GM23338 (cell line): ENCODE measurements around the gene FYN.

Experiments
- EZH2 ChIP-seq: fragments of 200-600 bp; sonication (generic); IDR thresholded peaks from one replicate; pipeline ENCODE4 v1.8.0; 2017; ENCODE audit warnings: antibody characterized with exemption, mild to moderate bottlenecking, low read depth; ENCODE audit not compliant: unreplicated experiment
- EZH2phosphoT487 ChIP-seq: fragments of 200-600 bp; sonication (generic); IDR thresholded peaks from one replicate; pipeline ENCODE4 v1.8.1; 2018; ENCODE audit warnings: antibody characterized with exemption; ENCODE audit not compliant: unreplicated experiment
- POLR2AphosphoS5 ChIP-seq: IDR thresholded peaks from 2 replicates; pipeline ENCODE4 v1.6.1; 2016; ENCODE audit warnings: antibody characterized with exemption, low read depth
- ZNF114 ChIP-seq: fragments of 250-450 bp; sonication (Bioruptor Pico); IDR thresholded peaks from 2 replicates; pipeline ENCODE4 v1.5.0; 2020; ENCODE audit warnings: mild to moderate bottlenecking, moderate library complexity
- TF ChIP-seq, protein P1 (sequence below), 2 experiments: fragments of 200-600 bp in 1 of 2; sonication (generic) in 1 of 2; conservative IDR thresholded peaks; 2 replicates each; pipeline versions ENCODE4 v1.5.1 to v1.6.1; 2016 to 2017; ENCODE audit warnings: antibody characterized with exemption in 2 of 2, low read depth in 2 of 2, mild to moderate bottlenecking in 2 of 2, moderate library complexity in 1 of 2
- TF ChIP-seq, protein P2 (sequence below): IDR thresholded peaks from one replicate; pipeline ENCODE4 v1.6.1; 2018; ENCODE audit warnings: antibody characterized with exemption; ENCODE audit not compliant: unreplicated experiment

DNA sequence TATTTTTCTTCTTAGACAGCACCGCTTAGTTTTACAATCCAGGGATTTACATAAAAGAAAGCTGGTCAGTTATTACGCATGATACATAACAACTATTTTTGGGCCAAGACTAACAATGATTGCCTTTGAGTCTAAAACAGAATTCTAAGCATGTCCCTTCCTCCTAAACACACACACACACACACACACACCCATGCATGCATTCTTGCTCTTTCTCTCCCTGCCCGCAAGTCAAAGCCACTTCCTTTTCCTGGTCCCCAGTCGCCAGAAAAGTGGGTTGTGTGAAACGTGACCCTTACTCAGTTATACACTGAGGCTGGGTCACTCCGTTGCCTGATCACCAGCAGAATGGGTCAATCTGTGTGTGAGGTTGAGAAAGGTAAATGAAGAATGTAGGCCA is 31.4 kb downstream of the FYN start:
- TF ChIP-seq POLR2AphosphoS5 = no peak
- no peak for TF ChIP-seq EZH2
- TF ChIP-seq, protein P1, sequence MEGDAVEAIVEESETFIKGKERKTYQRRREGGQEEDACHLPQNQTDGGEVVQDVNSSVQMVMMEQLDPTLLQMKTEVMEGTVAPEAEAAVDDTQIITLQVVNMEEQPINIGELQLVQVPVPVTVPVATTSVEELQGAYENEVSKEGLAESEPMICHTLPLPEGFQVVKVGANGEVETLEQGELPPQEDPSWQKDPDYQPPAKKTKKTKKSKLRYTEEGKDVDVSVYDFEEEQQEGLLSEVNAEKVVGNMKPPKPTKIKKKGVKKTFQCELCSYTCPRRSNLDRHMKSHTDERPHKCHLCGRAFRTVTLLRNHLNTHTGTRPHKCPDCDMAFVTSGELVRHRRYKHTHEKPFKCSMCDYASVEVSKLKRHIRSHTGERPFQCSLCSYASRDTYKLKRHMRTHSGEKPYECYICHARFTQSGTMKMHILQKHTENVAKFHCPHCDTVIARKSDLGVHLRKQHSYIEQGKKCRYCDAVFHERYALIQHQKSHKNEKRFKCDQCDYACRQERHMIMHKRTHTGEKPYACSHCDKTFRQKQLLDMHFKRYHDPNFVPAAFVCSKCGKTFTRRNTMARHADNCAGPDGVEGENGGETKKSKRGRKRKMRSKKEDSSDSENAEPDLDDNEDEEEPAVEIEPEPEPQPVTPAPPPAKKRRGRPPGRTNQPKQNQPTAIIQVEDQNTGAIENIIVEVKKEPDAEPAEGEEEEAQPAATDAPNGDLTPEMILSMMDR (conservative IDR thresholded peaks at IDR 0.05; ENCODE audit: low read depth in 2 of 2) = no peak
- no peak for TF ChIP-seq ZNF114 (CRISPR knock-in tag)
- TF ChIP-seq, protein P2, sequence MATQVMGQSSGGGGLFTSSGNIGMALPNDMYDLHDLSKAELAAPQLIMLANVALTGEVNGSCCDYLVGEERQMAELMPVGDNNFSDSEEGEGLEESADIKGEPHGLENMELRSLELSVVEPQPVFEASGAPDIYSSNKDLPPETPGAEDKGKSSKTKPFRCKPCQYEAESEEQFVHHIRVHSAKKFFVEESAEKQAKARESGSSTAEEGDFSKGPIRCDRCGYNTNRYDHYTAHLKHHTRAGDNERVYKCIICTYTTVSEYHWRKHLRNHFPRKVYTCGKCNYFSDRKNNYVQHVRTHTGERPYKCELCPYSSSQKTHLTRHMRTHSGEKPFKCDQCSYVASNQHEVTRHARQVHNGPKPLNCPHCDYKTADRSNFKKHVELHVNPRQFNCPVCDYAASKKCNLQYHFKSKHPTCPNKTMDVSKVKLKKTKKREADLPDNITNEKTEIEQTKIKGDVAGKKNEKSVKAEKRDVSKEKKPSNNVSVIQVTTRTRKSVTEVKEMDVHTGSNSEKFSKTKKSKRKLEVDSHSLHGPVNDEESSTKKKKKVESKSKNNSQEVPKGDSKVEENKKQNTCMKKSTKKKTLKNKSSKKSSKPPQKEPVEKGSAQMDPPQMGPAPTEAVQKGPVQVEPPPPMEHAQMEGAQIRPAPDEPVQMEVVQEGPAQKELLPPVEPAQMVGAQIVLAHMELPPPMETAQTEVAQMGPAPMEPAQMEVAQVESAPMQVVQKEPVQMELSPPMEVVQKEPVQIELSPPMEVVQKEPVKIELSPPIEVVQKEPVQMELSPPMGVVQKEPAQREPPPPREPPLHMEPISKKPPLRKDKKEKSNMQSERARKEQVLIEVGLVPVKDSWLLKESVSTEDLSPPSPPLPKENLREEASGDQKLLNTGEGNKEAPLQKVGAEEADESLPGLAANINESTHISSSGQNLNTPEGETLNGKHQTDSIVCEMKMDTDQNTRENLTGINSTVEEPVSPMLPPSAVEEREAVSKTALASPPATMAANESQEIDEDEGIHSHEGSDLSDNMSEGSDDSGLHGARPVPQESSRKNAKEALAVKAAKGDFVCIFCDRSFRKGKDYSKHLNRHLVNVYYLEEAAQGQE = no peak
- no peak for TF ChIP-seq EZH2phosphoT487
